Measurements from ENCODE around the gene BIRC5. TPM values are rescaled to one million over a fixed set of nuclear protein-coding genes. Genes with fewer than 3 reads are reported as not detected.

BIRC5 gene
- polyA plus RNA-seq, 1 donor (not counting 4 experiments of a cell fraction or from before 2014, with no cell fraction given) = 11.5 TPM

GRCh38 chr17:78230996-78231935 lies 17.2 kb downstream of the BIRC5 start, which contains the start of gene TMEM235:
Gene TMEM235, plus strand, starts transcription at chr17:78231631. Its CDS starts 393 bp downstream, at chr17:78232024.
- no peaks in the 10 kb centered on the region for H3K9me3 ChIP-seq (ENCODE audit: control insufficient read depth, low read depth, low read length)
- H3K4me1 ChIP-seq (ENCODE audit: control insufficient read depth, extremely low read depth, insufficient read depth, low read length) = no peaks in the 10 kb centered on the region
- dilution Hi-C loops (cut with MboI; ENCODE audit: extremely low pct_ligation_motif_present, low sequenced_read_pairs) = no loop called here
- no peak within 1 kb of the TSS for H3K4me2 ChIP-seq (ENCODE audit: control insufficient read depth, extremely low read depth, insufficient read depth, low read depth, low read length)
- no peaks in the 10 kb centered on the region for H4K20me1 ChIP-seq (ENCODE audit: control insufficient read depth, extremely low read depth, insufficient read depth, low read length)
- H3K36me3 ChIP-seq (ENCODE audit: control insufficient read depth in 2 of 2, extremely low read depth in 1 of 2, insufficient read depth in 2 of 2, low read length in 2 of 2) = no peaks in the 10 kb centered on the region
- no peak for TF ChIP-seq CTCF (optimal IDR thresholded peaks at IDR 0.05 in 1 of 3, IDR thresholded peaks at IDR 0.05 in 1 of 3, conservative IDR thresholded peaks at IDR 0.05 in 1 of 3; ENCODE audit: extremely low read depth in 1 of 3, insufficient read depth in 2 of 3, low read length in 3 of 3)
- peak; percentile 86 for TF ChIP-seq EZH2 (IDR thresholded peaks at IDR 0.05; ENCODE audit: low read length)
- H3K9ac ChIP-seq (ENCODE audit: control insufficient read depth, extremely low read depth, insufficient read depth, low read length) = no peak within 1 kb of the TSS
- no peaks in the 10 kb centered on the region for H3K79me2 ChIP-seq (ENCODE audit: control insufficient read depth, insufficient read depth, low read length)
- H3K27me3 ChIP-seq (ENCODE audit: control insufficient read depth, extremely low read depth, insufficient read depth, low read length) = peaks cover 36% of the 10 kb centered on the region
- H3K4me3 ChIP-seq (ENCODE audit: control insufficient read depth in 2 of 3, extremely low read depth in 1 of 3, insufficient read depth in 2 of 3, low read depth in 1 of 3, low read length in 3 of 3) = no peak within 1 kb of the TSS
- no peaks in the 10 kb centered on the region for H3K9me1 ChIP-seq (ENCODE audit: control insufficient read depth, extremely low read depth, insufficient read depth, low read length)
- FAIRE-seq (no peak), DNase-seq (ENCODE audit: low read depth, low spot score) (no peak)
- no peak within 1 kb of the TSS for H2AFZ ChIP-seq (ENCODE audit: control insufficient read depth, low read length)
- H3K27ac ChIP-seq (ENCODE audit: control insufficient read depth, insufficient read depth, low read length) = no peak within 1 kb of the TSS

- Histone ChIP-seq H3K79me2 (ENCODE audit: control insufficient read depth, insufficient read depth, low read length) (no peaks in the 10 kb centered on the region), H3K4me1 (ENCODE audit: control insufficient read depth, extremely low read depth, insufficient read depth, low read length) (no peaks in the 10 kb centered on the region), H3K27me3 (ENCODE audit: control insufficient read depth, extremely low read depth, insufficient read depth, low read length) (peaks cover 36% of the 10 kb centered on the region), H3K27ac (ENCODE audit: control insufficient read depth, insufficient read depth, low read length) (no peak overlapping the region), H3K36me3 (ENCODE audit: control insufficient read depth in 2 of 2, extremely low read depth in 1 of 2, insufficient read depth in 2 of 2, low read length in 2 of 2) (no peaks in the 10 kb centered on the region), H4K20me1 (ENCODE audit: control insufficient read depth, extremely low read depth, insufficient read depth, low read length) (no peaks in the 10 kb centered on the region), H3K4me2 (ENCODE audit: control insufficient read depth, extremely low read depth, insufficient read depth, low read depth, low read length) (no peak overlapping the region), H3K9me3 (ENCODE audit: control insufficient read depth, low read depth, low read length) (no peaks in the 10 kb centered on the region), H3K9me1 (ENCODE audit: control insufficient read depth, extremely low read depth, insufficient read depth, low read length) (no peaks in the 10 kb centered on the region), H3K9ac (ENCODE audit: control insufficient read depth, extremely low read depth, insufficient read depth, low read length) (no peak overlapping the region), H2AFZ (ENCODE audit: control insufficient read depth, low read length) (no peak overlapping the region), H3K4me3 (ENCODE audit: control insufficient read depth in 2 of 3, extremely low read depth in 1 of 3, insufficient read depth in 2 of 3, low read depth in 1 of 3, low read length in 3 of 3) (no peak overlapping the region)
- DNase-seq (ENCODE audit: low read depth, low spot score) (no peak), FAIRE-seq (no peak)
- dilution Hi-C loops (cut with MboI; ENCODE audit: extremely low pct_ligation_motif_present, low sequenced_read_pairs) = no loop called here
- TF ChIP-seq CTCF (optimal IDR thresholded peaks at IDR 0.05 in 1 of 3, IDR thresholded peaks at IDR 0.05 in 1 of 3, conservative IDR thresholded peaks at IDR 0.05 in 1 of 3; ENCODE audit: extremely low read depth in 1 of 3, insufficient read depth in 2 of 3, low read length in 3 of 3) (no peak), EZH2 (IDR thresholded peaks at IDR 0.05; ENCODE audit: low read length) (no peak)
Measured at GRCh38 chr17:78231991-78232858, 18.2 kb downstream of the BIRC5 start.

Measured in keratinocyte (primary cell).